Stimulated activated CD8-positive, alpha-beta memory T cell treated with anti-CD3 and anti-CD28 coated beads, Interleukin-4, amount 100 ng/mL, for 4 hours (primary cell): ENCODE measurements around the gene CXXC5.
"Not testable (repeated sequence)": the region's sequence is repeated elsewhere in the genome, so short reads cannot be mapped to it uniquely, and the experiment has no call there.

Experiments used
- DNase-seq, 2 donors: peaks; one replicate each; pipeline ENCODE4 v3.0.0-alpha.2; 2020; ENCODE audit warnings: low read depth in 2 of 2, low spot score in 1 of 2

The CXXC5 gene

GRCh38 chr5:139708877-139709581 is 60.9 kb downstream of the CXXC5 start:
- no peak for DNase-seq

GRCh38 chr5:139709582-139710318 is 61.6 kb downstream of the CXXC5 start:
- DNase-seq, result peak; percentile 16 to 48

DNA sequence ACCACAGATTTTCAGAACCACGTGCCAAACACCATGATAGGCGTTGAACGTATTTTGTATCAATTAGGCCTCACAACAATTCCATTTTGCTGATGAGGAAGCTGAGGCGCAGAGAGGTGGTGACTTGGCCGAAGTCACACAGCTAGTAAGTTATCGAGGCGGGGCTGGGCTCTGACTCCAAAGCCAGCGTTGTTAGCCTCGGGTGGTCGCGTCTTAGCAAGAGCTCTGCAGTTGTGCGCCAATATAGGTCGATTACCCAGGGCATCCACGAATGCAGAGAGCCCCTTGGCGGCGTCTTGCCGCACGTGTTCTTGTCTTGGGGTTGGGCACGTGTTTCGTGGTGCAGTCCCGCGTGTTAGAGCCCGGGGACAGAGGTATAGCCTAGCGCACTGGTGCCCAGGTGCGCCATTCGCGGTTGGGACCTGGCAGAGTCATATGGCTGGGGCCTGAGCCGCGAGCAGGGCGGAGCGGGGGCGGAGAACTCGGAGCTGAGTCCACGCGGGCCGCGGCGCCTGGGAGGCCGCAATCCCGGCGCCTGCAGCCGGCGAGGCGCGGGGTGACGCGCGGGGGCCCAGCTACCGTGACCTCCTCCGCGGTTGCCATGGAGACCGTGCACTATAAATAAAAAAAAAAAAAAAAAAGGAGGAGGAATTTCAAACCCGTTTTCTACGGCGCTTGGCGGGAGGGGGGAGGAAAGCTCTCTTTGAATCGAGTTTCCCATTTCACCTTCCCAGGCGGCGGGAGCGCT is 62.3 kb downstream of the CXXC5 start:
- DNase-seq, result peak; percentile 13 to 44

DNA sequence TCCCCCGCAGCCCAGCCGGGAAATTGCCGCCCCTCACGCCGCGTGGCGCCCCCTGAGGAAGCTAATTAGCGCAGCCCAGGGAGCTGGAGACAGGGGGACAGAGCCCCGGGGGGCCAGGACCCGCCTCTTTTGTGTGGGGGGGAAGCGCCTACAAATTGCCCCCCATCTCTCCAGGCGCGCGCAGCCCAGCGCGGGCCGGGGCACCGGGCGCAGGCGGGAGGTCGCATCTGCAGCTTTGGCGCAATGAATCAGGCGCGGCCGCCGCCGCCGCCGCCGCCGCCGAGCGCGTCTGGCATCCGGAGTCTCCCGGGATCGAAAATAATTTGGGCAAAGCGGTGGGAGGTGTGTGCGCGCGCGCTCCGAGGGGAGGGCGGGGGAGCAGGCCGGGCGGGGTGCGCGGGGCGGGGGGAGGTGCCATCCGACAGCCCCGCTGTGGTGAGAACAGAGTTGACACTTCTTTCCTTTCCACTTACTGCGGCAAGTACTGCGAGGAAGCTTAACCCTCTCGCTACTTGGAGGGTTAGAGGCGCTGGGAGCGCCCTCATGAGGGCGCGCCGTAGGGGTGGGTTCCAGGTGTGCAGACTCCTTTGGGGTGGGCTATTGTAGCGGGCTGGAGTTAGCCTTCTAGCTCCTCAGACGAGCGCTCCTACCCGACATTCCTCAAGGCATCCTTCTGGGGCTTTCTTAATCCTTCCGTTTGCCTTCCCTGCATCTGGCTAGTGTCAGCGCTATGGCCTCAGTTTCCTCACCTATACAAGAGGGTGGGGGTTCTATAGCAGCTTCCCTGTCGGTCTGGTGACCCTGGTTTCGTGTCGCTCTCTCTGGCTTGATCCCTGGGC is 63.1 kb downstream of the CXXC5 start:
- peak; percentile 14 to 57 for DNase-seq

DNA sequence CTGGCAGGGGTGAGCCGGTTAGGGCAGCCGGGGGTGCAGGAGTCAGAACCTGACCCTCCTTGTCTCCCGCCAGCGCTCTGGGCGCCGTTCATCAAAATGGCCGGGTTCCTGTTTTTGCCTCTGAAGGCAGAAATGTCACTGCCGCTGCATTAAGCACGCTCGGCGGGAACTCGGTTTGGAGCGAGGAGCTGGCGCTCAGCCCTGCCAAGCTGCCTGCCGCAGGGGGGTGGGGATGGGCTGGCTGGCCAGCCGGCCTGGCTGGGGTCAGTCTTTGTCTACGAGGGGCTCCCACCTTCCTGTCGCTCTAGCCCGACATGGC is 63.7 kb downstream of the CXXC5 start:
- DNase-seq, result no peak

DNA sequence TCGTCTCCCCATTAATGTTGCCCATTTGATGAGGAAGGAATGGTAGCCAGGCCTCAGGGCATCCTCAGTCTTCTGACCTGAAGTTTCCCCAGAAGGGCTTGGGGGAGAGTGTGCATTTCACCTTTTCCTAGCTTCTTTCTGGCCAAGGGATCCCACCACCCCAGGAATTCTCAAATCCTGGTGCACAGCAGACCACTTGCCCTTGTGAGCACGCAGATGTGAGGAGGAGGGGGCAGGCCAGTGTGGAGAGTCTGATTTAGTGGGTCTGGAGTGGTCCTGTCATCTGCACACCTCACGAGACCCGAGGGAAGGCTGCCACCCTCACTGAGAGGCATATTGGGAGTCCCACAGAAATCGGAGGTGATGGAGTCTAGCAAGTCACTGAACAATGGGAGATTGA is 64.3 kb downstream of the CXXC5 start:
- DNase-seq, result no peak

DNA sequence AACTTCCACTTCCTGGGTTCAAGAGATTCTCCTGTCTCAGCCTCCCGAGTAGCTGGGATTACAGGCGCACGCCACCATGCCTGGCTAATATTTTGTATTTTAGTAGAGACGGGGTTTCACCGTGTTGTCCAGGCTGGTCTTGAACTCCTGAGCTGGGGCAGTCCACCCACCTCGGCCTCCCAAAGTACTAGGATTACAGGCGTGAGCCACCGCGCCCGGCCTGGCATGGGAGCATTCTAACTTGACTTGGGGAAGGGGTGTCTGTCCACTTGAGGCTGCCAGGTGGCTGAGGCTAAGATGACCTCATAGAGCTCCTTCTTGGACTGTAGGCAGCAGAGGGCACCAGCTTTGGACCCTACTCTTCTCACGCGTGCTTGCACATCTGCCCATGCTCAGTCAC is 65.7 kb downstream of the CXXC5 start:
- DNase-seq, result not testable (repeated sequence)

DNA sequence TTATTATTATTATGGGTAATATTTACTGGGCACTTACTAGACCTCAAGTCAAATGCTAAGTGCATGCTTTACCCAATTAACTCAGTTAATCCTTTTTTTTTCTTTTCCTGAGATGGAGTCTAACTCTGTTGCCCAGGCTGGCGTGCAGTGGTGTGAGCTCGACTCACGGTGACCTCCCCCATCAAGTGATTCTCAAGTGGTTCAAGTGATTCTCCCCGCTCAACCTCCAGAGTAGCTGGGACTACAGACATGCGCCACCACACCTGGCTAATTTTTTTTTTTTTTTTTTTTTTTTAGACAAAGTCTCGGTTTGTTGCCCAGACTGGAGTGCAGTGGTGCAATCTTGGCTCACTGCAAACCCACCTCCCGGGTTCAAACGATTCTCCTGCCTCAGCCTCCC is 69.1 kb downstream of the CXXC5 start:
- DNase-seq, result no peak

DNA sequence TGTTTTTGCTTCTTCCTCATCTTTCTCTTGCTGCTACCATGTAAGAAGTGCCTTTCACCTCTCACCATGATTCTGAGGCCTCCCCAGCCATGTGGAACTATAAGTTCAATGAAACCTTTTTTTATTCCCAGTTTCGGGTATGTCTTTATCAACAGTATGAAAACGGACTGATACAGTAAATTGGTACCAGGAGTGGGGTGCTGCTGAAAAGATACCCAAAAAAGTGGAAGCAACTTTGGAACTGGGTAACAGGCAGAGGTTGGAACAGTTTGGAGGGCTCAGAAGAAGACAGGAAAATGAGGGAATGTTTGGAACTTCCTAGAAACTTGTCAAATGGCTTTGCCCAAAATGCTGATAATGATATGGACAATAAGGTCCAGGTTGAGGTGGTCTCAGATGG is 70.3 kb downstream of the CXXC5 start:
- not testable (repeated sequence) for DNase-seq

GRCh38 chr5:139719970-139720369 is 71.8 kb downstream of the CXXC5 start:
- not testable (repeated sequence) for DNase-seq

DNA sequence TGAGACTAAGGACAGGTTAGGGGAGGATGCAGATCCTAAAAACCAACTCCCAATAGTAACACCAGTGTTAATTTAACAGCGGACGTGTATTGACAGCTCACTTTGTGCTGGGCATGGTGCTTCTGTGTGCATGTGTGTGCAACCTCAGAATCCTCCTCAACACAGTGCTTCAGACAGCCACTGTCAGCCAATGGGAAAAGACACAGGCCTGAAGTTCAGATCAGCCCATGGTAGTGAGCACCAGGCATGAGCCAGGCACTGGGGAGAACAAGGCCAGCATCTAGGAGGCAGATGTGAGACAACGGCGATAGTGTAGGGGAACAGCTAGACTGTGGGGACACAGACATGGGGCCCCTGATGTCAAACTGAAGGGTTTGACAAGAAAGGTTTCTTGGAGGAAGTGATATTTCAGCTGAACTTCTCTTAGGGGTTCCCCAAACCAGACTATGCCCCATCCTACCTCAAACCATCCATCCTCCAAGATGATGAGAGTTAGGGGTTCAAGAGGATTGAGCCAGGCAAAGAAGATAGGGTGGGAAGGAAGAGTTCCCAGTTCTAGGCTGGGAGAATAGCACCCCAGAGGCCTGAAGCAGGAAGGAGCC is 75.9 kb downstream of the CXXC5 start:
- DNase-seq, result no peak

- no peak for DNase-seq
These were observed 77.1 kb downstream of the CXXC5 start for GRCh38 chr5:139725073-139725830.

DNA sequence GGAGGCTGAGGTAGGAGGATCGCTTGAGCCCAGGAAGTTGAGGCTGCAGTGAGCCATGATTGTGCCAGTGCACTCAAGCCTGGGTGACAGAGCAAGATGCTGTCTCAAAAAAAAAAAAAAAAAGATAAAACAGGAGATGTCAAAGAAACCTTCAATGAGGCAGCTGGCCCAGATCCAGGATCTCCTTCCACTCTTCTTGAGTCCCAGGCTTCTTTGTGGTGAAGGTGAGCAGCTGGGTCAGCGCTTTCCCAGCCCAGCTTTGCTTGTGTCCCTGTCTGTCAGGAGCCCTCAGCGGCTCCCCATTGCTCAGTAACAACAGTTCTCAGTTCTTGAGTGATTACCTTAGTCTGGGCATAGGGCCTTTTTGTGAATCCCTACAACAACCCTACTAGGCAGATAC is 78.1 kb downstream of the CXXC5 start:
- no peak for DNase-seq

- DNase-seq, result not testable (repeated sequence)
These were observed 79.5 kb downstream of the CXXC5 start for GRCh38 chr5:139727615-139728014.

DNA sequence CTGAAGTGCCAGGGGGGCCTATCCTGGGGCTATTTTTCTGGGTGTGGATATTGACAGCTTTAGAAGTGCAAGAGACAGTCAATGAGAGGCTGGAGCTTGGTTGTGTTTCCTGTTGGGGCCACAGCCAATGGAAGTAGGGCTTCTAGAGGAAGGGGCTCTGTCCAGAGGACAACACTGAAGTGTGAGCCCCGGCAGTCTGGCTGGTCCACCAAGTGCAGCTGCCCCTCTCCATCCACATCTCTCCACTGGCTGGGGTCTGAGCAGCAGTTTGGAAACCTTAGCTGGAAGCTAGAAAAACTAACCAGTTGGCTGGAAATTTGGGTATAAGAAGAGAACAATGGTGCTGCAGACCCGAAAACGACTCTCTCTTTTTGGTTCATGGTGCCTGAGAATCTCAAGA is 83.1 kb downstream of the CXXC5 start:
- DNase-seq, result no peak

GRCh38 chr5:139732019-139732418 is 83.9 kb downstream of the CXXC5 start:
- no peak for DNase-seq

DNA sequence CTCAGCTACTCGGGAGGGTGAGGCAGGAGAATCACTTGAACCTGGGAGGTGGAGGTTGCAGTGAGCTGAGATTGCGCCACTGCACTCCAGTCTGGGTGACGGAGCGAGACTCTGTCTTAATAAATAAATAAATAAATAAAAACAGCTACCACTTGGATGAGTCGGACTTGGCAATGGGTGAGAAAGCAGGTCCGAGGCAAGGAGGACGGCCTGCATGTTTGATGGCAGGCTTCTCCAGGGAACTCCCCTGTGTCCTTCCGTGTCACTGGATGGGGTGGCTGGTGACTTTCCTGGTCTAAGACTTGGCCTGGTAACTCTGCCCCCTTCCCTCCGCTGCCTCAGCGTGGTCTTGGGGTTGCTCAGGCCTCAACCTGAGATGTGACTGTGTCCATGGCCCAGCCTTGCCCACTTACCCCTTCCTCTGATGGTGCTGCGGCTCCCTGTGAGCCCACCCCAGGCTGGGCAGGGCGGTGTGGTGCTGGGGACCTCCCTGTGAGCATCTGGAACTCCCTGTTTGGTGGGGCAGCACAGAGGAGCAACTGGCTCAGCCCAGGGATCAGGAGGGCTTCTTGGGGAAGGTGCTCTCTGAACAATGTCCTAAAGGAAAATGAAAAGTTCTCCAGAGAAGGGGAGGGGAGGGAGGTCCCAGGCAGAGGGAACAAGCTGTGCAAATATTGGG is 85.0 kb downstream of the CXXC5 start:
- DNase-seq, result no peak
